Activated CD4-positive, CD25-positive, alpha-beta regulatory T cell treated with anti-CD3 and anti-CD28 coated beads, Interleukin-2, amount 50 U/mL, for 16 hours (primary cell): ENCODE data around the gene PHIP.
"Not testable (repeated sequence)": the region's sequence is repeated elsewhere in the genome, so short reads cannot be mapped to it uniquely, and the experiment has no call there.

Source experiments
- DNase-seq: peaks from one replicate; pipeline ENCODE4 v3.0.0-alpha.2; 2020; ENCODE audit warnings: low read depth, low spot score

PHIP gene

GRCh38 chr6:79078075-79078969 lies at the start of gene PHIP:
TSS of gene PHIP (minus strand) at chr6:79078254. CDS start at chr6:79078068, 186 bp downstream.
- DNase-seq = peak; percentile 81

GRCh38 chr6:79127660-79128059 lies 49.6 kb upstream of the PHIP start:
- no peak for DNase-seq

GRCh38 chr6:79119217-79119616 lies 41.2 kb upstream of the PHIP start:
- no peak for DNase-seq

- no peak for DNase-seq
Observed at GRCh38 chr6:79117752-79118151, 39.7 kb upstream of the PHIP start.

- no peak for DNase-seq
Observed at GRCh38 chr6:79115553-79116182, 37.6 kb upstream of the PHIP start.

- no peak for DNase-seq
Observed at GRCh38 chr6:79111549-79111948, 33.5 kb upstream of the PHIP start.

- DNase-seq = no peak
Observed at GRCh38 chr6:79101164-79101563, 23.1 kb upstream of the PHIP start.

GRCh38 chr6:79100304-79100703 lies 22.2 kb upstream of the PHIP start:
- DNase-seq = no peak

GRCh38 chr6:79094938-79095337 lies 16.9 kb upstream of the PHIP start:
- no peak for DNase-seq

- not testable (repeated sequence) for DNase-seq
Observed at GRCh38 chr6:79091801-79092200, 13.7 kb upstream of the PHIP start.

GRCh38 chr6:79089552-79090404 lies 11.7 kb upstream of the PHIP start:
- DNase-seq = no peak

GRCh38 chr6:79084693-79085092 lies 6.6 kb upstream of the PHIP start:
- no peak for DNase-seq

- no peak for DNase-seq
Observed at GRCh38 chr6:79082304-79082703, 4.2 kb upstream of the PHIP start.

GRCh38 chr6:79081663-79082062 lies 3.6 kb upstream of the PHIP start:
- no peak for DNase-seq

GRCh38 chr6:79079561-79080041 lies 1.5 kb upstream of the PHIP start:
- no peak for DNase-seq

- peak; percentile 19 for DNase-seq
Observed at GRCh38 chr6:79077715-79078074, 359 bp downstream of the PHIP start.

GRCh38 chr6:79076782-79077641 lies 1.0 kb downstream of the PHIP start:
- DNase-seq = peak; percentile 75

- no peak for DNase-seq
Observed at GRCh38 chr6:79076160-79076559, 1.9 kb downstream of the PHIP start.

- DNase-seq = no peak
Observed at GRCh38 chr6:79073888-79074287, 4.2 kb downstream of the PHIP start.

- no peak for DNase-seq
Observed at GRCh38 chr6:79072640-79073181, 5.3 kb downstream of the PHIP start.

GRCh38 chr6:79071547-79071946 lies 6.5 kb downstream of the PHIP start:
- no peak for DNase-seq
